GM19467 (cell line): Measurements from ENCODE around the gene PBRM1.

Experiments used
- ATAC-seq: cut with Tn5 transposase; IDR thresholded peaks from one replicate; pipeline ENCODE4 v1.9.1; 2021; ENCODE audit warnings: mild to moderate bottlenecking, moderate library complexity; ENCODE audit not compliant: unreplicated experiment

PBRM1 gene

DNA sequence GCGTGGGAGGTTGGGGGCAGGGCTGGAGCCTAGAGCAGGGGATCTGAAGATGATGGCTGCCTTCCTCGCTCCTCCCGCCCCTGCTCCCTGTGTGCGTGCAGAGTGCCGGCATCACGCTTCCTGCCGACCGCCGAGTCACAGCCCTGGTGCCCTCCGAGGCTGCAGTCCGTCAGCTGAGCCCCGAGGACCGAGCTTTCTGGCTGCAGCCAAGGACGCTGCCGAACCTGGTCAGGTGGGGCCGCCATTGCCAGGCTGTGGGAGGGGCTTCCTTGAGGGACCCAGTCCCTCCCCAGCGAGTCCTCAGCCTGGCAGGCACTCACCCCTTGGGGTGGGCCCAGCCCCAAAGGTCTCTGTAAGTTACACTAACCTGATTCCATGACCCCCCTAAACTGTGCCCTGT is 173.0 kb downstream of the PBRM1 start:
- ATAC-seq = no peak

DNA sequence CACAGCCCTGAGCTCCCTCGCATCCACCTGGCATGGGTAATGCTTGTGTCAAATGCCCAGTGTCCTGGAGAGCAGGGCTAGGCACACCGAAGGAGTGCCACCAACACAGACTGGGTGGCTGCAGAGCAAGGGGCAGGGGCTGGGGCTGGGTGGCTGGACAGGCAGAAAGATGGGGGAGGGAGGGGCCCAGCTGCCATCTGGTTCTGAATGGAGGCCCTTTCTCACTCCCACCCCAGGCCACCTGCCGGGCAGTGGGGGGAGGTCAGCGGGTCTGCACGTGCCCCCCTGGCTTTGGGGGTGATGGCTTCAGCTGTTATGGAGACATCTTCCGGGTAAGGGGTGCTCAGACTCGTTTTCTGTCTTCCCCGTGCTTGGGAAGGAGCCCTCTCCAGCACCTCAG is 173.6 kb downstream of the PBRM1 start:
- no peak for ATAC-seq

DNA sequence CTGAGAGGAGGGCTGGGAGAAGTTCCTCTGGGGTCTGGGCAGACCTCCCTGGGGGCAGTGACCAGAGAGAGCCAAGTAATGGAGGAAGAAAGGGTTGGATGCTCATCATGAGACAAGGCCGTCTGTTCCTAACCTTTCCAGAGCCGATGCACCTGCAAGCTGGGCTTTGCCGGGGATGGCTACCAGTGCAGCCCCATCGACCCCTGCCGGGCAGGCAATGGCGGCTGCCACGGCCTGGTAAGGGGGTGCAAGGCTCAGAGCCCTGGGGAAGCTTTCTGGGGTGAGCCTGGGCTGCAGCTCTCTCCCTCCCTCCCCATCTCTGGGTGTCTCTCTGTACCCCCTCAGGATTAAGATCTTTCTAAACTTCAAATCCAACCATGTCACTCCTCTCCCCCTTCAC is 174.2 kb downstream of the PBRM1 start:
- ATAC-seq = no peak

DNA sequence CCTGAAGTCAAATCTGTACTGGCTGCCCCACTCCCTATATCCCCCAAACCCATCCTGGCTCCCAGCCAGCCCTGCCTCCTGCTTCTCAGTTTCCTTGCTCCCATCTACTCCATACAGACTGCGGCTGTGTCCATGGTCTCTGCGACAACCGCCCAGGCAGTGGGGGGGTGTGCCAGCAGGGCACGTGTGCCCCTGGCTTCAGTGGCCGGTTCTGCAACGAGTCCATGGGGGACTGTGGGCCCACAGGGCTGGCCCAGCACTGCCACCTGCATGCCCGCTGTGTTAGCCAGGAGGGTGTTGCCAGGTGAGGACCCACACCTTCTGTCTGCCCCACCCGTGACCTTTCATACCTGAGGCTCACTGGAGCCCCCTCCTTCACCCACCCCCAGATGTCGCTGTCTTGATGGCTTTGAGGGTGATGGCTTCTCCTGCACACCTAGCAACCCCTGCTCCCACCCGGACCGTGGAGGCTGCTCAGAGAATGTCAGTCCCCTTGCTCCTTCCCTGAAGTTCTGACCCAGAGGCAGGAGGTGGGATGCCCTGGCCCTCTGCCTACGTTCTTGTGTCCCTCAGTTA is 175.9 kb downstream of the PBRM1 start:
- no peak for ATAC-seq

DNA sequence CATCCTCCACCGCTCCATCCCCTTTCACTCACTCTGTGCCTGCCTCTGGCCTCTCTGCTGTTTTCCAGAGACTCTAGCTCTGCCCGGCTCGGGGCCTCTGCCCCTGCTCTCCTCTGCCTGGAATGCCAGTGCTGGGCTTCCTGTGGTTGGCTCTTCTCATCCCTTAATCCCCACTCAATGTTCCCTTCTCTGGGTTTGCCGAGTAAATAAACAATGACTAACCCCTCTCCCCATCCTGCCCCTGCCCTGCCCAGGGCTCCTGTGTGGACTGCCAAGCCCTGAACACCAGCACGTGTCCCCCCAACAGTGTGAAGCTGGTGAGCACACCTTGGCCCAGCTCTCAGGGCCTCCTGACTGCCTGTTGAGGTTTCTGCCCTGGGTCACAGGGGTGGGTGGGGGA is 178.4 kb downstream of the PBRM1 start:
- no peak for ATAC-seq

DNA sequence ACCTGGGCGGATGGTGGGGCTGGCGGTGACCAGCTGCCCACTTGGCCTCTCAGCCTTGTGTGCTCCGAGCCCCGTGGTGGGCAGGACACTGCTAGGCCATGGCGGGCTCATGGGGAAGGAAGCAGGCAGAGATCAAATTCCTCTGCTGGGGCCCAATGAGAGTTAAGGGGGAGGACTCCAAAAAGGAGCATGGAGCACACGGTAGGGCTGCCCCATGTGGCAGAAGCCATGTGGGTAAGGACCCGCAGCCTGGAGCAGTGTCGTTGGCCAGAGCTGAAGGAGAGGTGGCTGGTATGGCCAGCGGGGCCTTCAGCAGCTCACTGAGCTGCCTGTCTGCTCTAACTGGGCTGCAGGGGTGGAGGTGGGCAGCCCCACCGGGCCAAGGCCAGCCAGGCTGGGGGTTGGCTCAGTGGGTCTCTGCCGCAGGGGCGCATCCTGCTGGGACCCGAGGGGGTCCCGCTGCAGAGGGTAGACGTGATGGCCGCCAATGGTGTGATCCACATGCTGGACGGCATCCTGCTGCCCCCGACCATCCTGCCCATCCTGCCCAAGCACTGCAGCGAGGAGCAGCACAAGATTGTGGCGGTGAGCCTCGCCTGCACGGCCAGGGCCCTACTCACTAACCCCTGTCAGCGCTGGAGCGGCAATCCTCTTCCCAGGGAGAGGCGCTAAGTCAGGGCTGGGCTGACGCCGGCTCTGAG is 179.3 kb downstream of the PBRM1 start:
- no peak for ATAC-seq

DNA sequence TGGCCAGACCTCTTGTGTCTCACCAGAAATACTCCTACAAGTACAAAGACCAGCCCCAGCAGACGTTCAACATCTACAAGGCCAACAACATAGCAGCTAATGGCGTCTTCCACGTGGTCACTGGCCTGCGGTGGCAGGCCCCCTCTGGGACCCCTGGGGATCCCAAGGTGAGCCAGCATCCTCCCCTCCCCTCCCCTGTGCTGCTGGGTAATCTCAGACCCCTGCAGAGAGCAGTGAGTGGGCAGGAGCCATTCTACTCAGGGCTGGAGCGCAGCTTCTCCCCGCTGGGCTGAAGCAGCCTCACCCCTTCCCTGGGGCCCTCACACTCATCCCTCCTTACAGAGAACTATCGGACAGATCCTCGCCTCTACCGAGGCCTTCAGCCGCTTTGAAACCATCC is 180.7 kb downstream of the PBRM1 start:
- no peak for ATAC-seq

DNA sequence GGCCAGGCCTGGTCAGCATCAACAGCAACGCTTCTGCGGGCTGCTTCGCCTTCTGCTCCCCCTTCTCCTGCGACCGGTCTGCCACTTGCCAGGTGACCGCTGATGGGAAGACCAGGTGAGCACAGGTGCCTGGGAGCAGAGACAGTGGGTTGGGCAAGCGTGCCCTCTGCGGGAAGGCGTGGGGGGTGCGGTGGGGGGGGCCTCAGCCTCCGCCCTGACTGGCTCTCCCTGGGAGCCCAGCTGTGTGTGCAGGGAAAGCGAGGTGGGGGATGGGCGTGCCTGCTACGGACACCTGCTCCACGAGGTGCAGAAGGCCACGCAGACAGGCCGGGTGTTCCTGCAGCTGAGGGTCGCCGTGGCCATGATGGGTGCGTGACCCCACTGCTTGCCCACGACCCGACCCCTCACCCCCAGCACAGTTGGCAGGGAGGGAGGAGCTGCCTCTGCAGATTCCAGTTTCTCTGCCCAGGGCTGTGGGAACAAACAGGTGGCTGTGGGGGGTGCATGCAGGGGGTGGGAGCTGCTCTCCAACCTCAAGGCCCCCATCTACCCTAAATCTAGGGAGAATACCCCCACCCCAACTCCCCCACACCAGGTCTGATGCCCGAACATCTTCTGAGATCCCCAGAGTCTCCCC is 181.8 kb downstream of the PBRM1 start:
- no peak for ATAC-seq

DNA sequence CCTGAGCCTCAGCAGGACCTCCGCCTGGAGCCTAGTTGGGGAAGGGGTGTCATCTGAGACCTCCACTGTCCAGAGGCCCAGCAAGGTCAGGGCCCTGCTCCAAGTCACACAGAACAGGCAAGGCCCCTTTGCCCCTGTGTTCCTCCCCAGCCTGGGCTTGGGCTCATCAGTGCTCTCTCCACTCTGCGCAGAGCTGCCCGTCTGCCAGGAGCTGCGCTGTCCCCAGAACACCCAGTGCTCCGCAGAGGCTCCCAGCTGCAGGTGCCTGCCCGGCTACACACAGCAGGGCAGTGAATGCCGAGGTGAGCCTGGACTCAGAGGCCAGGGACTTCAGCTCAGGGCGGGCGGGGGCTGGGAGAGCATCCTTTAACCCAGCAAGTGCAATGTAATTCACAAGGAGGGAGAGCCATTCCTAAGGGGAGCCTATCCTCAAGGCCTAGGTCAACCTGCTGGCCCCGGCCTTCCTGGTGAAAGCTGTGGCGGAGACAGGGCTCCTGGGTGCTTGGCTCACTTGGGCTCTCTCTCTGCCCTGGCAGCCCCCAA is 182.8 kb downstream of the PBRM1 start:
- ATAC-seq = no peak

DNA sequence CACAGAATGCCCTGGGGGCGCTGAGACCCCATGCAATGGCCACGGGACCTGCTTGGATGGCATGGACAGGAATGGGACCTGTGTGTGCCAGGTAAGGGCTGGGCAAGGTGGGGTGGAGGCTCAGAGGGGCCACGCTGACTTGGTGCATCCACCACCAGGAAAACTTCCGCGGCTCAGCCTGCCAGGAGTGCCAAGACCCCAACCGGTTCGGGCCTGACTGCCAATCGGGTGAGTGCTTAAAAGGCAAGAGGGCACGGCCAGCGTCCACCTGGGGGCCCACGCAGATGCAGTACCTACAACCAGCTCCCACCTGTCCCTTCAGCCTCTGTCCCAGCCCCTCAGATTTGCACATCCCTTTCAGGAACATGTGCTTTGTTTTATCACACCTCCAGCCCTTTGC is 183.7 kb downstream of the PBRM1 start:
- ATAC-seq = no peak

DNA sequence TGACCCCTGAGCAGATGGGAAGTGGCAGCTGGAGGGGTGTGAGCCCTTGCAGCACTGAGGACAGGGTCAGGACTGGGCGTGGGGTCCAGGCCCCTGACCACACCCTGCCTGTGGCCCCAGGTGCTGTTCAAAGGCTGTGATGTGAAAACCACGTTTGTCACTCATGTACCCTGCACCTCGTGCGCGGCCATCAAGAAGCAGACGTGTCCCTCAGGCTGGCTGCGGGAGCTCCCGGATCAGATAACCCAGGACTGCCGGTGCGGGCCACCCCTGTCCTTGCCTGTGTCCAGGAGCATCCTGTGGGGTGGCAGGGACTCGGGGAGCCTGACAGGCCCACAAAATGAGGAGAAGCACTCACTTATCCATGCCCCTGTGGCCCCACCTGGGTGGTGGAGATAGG is 184.7 kb downstream of the PBRM1 start:
- ATAC-seq = no peak

DNA sequence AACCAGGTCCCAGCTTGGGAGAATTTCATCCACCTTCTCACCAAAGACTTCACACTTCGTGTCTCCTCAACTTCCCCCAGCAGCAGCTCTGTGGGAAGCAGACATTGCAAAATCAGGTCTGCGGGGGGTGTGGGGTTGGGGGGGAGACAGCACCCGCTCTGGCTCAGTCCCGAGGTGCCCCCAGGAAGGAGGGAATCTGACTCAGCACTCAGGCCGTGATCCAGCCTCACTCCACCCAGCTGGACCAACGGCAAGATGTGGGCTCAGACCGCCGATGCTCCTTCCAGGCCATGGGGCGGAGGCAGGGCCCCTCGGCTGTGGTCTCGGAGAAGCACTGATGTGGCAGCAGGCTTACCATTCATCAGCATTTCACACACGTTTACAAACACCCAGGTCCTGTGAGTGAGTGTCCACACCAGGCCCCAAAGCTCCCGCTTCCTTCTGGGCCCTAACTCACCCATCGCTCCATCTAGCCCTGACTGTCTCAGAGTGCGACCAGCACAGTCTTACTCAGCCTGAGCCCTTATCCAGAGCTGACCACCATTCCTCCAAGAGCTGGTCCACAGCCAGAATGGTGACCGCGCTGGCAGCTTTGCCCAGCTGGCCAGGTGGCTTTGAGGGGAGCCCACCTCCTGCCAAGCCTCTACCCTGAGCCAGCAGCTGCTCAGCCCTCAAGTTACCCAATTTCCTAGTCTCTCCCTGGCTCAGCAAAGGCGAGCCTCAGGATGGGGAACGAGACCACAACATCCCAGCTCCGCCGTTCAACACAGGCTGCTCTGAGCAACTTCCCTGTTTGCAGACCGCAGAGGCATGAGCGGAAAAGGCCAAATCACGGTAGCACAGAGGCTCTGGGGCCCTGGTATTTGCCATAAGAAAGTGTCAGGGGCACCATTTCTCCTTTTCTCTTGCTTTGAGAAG is 187.3 kb downstream of the PBRM1 start:
- no peak for ATAC-seq

DNA sequence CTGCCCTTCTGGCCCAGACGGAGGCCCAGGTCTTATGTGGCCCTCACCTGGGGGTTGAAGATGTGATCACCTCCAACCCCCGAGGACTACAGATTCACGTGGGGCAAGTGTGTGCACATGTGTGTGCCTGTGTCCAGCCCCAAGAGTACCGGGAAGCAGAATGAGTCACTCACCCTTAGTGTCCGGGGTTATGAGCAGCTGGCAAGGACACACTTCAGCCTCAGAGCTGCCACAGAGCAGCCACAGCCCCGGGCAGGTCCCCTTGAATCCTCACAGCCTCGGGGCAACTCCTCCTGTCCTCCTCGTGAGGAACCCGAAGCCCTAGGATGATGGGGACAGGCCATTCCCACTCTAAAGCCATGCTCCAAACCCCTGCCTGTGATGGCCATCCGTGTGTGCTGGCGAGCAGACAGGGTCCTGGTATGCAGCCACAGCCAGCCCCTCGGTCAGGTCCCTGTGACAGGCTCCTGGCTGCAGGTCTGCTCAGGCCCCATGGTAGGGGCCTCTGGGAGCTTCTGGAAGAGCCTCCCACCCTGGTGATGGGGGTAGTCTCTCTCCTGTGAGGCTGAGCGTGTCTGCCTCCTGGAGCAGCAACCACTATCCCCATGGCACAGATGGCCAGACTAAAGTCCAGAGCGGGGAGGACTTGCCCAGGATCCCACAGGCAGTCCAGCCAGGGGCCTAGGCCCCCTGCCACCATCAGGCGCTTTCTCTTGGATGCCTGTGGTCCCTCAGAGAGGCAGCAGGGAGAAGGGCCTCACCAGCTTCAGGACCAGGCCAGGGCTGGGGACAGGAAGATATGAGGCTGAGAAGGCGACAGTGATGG is 189.7 kb downstream of the PBRM1 start:
- no peak for ATAC-seq
